B cell (primary cell): ENCODE results near the gene LRFN5. TPM values are rescaled to one million over a fixed set of nuclear protein-coding genes. Genes with fewer than 3 reads are reported as not detected.

ENCODE experiments used
- ATAC-seq: fragments of 200-7000 bp; cut with Tn5 transposase; one replicate; pipeline ENCODE4 v1.10.0; 2021; ENCODE audit warnings: low read depth, mild to moderate bottlenecking, moderate number of reproducible peaks, moderate library complexity
- CTCF ChIA-PET: fragments of 350-600 bp; sonication (Branson Sonifier 250); formaldehyde crosslinking; loops from one replicate; lab custom pipeline; 2021; ENCODE audit warnings: antibody characterized with exemption, inconsistent platforms; lab: Charles Lee
- POLR2A ChIA-PET: fragments of 350-600 bp; sonication (Branson Sonifier 250); formaldehyde crosslinking; loops from one replicate; lab custom pipeline; 2021; ENCODE audit warnings: antibody characterized with exemption; lab: Charles Lee
- DNase-seq: peaks from one replicate; pipeline ENCODE4 v3.0.0; 2013
- H2AFZ ChIP-seq: 2 replicates; pipeline ENCODE4 v1.6.1; 2012; ENCODE audit warnings: mild to moderate bottlenecking, low read depth, low read length; ENCODE audit not compliant: insufficient read depth, poor library complexity, severe bottlenecking
- H3K27ac ChIP-seq, 2 donors: 1 replicate in 1 of 2; 2 replicates in 1 of 2; pipeline ENCODE4 v1.5.1; 2012 to 2013; ENCODE audit warnings: low read length in 2 of 2, mild to moderate bottlenecking in 2 of 2, moderate library complexity in 1 of 2
- H3K27me3 ChIP-seq, 4 experiments: fragments of 200-600 bp in 1 of 4; sonication (generic) in 1 of 4; replicated peaks in 1 of 4; 1 replicate in 2 of 4; 2 replicates in 2 of 4; pipeline versions ENCODE4 v1.6.1 to v1.7.0; 2013 to 2016; ENCODE audit warnings: low read length in 3 of 4, mild to moderate bottlenecking in 2 of 4, mixed read lengths in 1 of 4, moderate library complexity in 1 of 4; ENCODE audit not compliant: insufficient read depth in 4 of 4, control insufficient read depth in 3 of 4; ENCODE audit errors: control extremely low read depth in 1 of 4
- H3K36me3 ChIP-seq, 2 experiments: replicated peaks in 1 of 2; 1 replicate in 1 of 2; 2 replicates in 1 of 2; pipeline versions ENCODE4 v1.6.1 to v1.7.1; 2013; ENCODE audit warnings: low read length in 1 of 2; ENCODE audit not compliant: insufficient read depth in 2 of 2, control insufficient read depth in 1 of 2; ENCODE audit errors: control extremely low read depth in 1 of 2, extremely low read depth in 1 of 2
- H3K4me1 ChIP-seq, 2 donors: fragments of 200-600 bp in 1 of 2; sonication (generic) in 1 of 2; 1 replicate in 1 of 2; 2 replicates in 1 of 2; pipeline versions ENCODE4 v1.5.1 to v1.6.1; 2013 to 2017; ENCODE audit warnings: low read length in 2 of 2; ENCODE audit not compliant: control insufficient read depth in 2 of 2, insufficient read depth in 2 of 2
- H3K4me2 ChIP-seq: replicated peaks from 2 replicates; pipeline ENCODE3; 2012; ENCODE audit warnings: mild to moderate bottlenecking, low read depth, low read length; ENCODE audit not compliant: poor library complexity, severe bottlenecking
- H3K4me3 ChIP-seq, 5 experiments: fragments of 200-600 bp in 1 of 5; sonication (generic) in 1 of 5; 1 replicate in 3 of 5; 2 replicates in 2 of 5; pipeline versions ENCODE4 v1.5.1 to v1.7.0; 2011 to 2016; ENCODE audit warnings: low read length in 4 of 5, mild to moderate bottlenecking in 4 of 5, low read depth in 2 of 5, control low read depth in 1 of 5, moderate library complexity in 1 of 5; ENCODE audit not compliant: insufficient read depth in 1 of 5; ENCODE audit errors: control extremely low read depth in 1 of 5, extremely low read depth in 1 of 5
- H3K79me2 ChIP-seq: fragments of 200-600 bp; sonication (generic); one replicate; pipeline ENCODE4 v1.6.0; 2016; ENCODE audit warnings: low read length; ENCODE audit not compliant: control insufficient read depth, insufficient read depth
- H3K9ac ChIP-seq: fragments of 200-600 bp; sonication (generic); 2 replicates; pipeline ENCODE4 v1.6.1; 2017; ENCODE audit warnings: mild to moderate bottlenecking, low read length, moderate library complexity
- H3K9me3 ChIP-seq, 3 donors: one replicate each; pipeline versions ENCODE4 v1.6.1 to v1.7.1; 2013; ENCODE audit warnings: low read length in 2 of 3; ENCODE audit not compliant: control insufficient read depth in 2 of 3, insufficient read depth in 1 of 3; ENCODE audit errors: control extremely low read depth in 1 of 3
- H4K20me1 ChIP-seq: 2 replicates; pipeline ENCODE4 v1.6.0; 2012; ENCODE audit warnings: mild to moderate bottlenecking, low read length; ENCODE audit not compliant: insufficient read depth, control insufficient read depth, poor library complexity, severe bottlenecking
- H3K27ac Mint-ChIP-seq: one replicate; pipeline ENCODE4 v1.8.0; 2021; ENCODE audit warnings: mixed read lengths
- H3K27me3 Mint-ChIP-seq: one replicate; pipeline ENCODE4 v1.8.0; 2021; ENCODE audit warnings: mixed read lengths
- H3K4me1 Mint-ChIP-seq: one replicate; pipeline ENCODE4 v1.8.0; 2021; ENCODE audit warnings: mixed read lengths
- H3K4me3 Mint-ChIP-seq: one replicate; pipeline ENCODE4 v1.8.0; 2021; ENCODE audit warnings: mixed read lengths
- H3K9me3 Mint-ChIP-seq: one replicate; pipeline ENCODE4 v1.8.0; 2022; ENCODE audit warnings: mixed read lengths; ENCODE audit not compliant: insufficient read depth
- EZH2 ChIP-seq: IDR thresholded peaks from 2 replicates; pipeline ENCODE4 v1.6.1; 2012; ENCODE audit warnings: borderline replicate concordance, low read depth, mild to moderate bottlenecking, moderate library complexity, low read length; ENCODE audit not compliant: insufficient read depth, poor library complexity, severe bottlenecking
- WGBS: methylation state at CpG from one replicate; pipeline ENCODE4 v1.1.5; 2013; ENCODE audit warnings: missing lambda C conversion rate; ENCODE audit not compliant: insufficient coverage; 5-methylcytosine and 5-hydroxymethylcytosine counted together
- intact Hi-C: fragments of 100-400 bp; cut with micrococcal nuclease; formaldehyde crosslinking; loops from one replicate; pipeline ENCODE4 v1.10.0; 2022
- polyA plus RNA-seq: library from polyadenylated mRNA; depleted of rRNA; stranded (reverse); fragments of >200 nt; gene quantifications from 2 replicates; pipeline ENCODE4 v1.2.3, GENCODE V29; 2012
- total RNA-seq, 2 donors: library from RNA; stranded (reverse); fragments of 120-200 nt in 1 of 2; gene quantifications; 1 replicate in 1 of 2; 2 replicates in 1 of 2; pipeline versions ENCODE4 v1.2.3 to v1.2.4, GENCODE V29; 2013 to 2022
- TF ChIP-seq, protein P1 (sequence below): fragments of 200-600 bp; IDR thresholded peaks from one replicate; pipeline ENCODE4 v1.8.0; 2022; ENCODE audit warnings: antibody characterized with exemption, mild to moderate bottlenecking

Gene LRFN5
- total and polyA plus RNA-seq, 2 donors (not counting 1 experiment from before 2014, with no cell fraction given), result 0.30 TPM; not detected in 1

DNA sequence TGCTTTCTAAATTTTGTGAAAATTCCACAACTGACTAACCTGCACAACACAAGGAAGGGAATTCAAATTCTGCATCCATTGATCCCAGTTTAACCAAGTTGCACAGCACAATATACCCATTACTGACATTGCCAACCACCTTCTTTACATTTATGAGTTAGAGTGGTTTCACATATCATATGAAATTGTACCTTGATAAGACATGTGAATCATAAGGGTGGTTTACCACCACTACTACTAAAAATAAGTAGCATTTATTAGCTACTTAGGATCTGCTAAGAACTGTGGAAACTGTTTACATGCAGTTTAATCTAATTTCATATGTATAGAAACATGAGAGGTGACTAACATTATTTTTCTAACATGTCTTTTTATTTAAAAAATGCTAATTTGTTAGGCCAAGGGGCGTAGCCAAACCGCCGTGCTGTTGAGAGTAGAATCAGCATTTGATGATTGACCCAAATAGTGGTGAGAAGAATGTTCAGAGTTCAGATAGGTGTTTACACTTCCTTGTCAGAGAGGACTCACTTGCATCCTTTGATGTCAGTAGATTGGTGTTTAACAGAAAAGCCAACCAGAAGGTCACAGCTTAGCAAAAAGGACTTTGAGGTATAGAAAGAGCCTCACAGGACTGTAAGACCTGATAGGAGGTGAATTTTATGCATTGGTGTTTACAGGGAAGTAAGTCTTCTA, 56.2 kb downstream of the LRFN5 start:
- Histone ChIP-seq H3K27me3 (no peaks in the 10 kb centered on the region), H3K36me3 (no peaks in the 10 kb centered on the region), H3K4me2 (no peak overlapping the region), H3K4me3 (no peak overlapping the region), H3K79me2 (no peaks in the 10 kb centered on the region), H4K20me1 (no peaks in the 10 kb centered on the region), H3K9me3 (no peaks in the 10 kb centered on the region), H2AFZ (no peak overlapping the region), H3K4me1 (no peaks in the 10 kb centered on the region), H3K27ac (no peak overlapping the region), H3K9ac (no peak overlapping the region)
- H3K27me3 Mint-ChIP-seq, result no peaks in the 10 kb centered on the region
- ChIA-PET CTCF (no interaction called here), POLR2A (no interaction called here)
- 87% methylated on average over 3 of the region's 3 CpGs for WGBS
- intact Hi-C loops, result no loop called here
- no peak overlapping the region for H3K4me3 Mint-ChIP-seq
- DNase-seq, result no peak
- H3K4me1 Mint-ChIP-seq, result no peaks in the 10 kb centered on the region
- TF ChIP-seq EZH2, result no peak
- TF ChIP-seq, protein P1, sequence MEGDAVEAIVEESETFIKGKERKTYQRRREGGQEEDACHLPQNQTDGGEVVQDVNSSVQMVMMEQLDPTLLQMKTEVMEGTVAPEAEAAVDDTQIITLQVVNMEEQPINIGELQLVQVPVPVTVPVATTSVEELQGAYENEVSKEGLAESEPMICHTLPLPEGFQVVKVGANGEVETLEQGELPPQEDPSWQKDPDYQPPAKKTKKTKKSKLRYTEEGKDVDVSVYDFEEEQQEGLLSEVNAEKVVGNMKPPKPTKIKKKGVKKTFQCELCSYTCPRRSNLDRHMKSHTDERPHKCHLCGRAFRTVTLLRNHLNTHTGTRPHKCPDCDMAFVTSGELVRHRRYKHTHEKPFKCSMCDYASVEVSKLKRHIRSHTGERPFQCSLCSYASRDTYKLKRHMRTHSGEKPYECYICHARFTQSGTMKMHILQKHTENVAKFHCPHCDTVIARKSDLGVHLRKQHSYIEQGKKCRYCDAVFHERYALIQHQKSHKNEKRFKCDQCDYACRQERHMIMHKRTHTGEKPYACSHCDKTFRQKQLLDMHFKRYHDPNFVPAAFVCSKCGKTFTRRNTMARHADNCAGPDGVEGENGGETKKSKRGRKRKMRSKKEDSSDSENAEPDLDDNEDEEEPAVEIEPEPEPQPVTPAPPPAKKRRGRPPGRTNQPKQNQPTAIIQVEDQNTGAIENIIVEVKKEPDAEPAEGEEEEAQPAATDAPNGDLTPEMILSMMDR, result no peak
- ATAC-seq, result no peak
- peaks cover 2% of the 10 kb centered on the region for H3K9me3 Mint-ChIP-seq
- H3K27ac Mint-ChIP-seq, result no peak overlapping the region

DNA sequence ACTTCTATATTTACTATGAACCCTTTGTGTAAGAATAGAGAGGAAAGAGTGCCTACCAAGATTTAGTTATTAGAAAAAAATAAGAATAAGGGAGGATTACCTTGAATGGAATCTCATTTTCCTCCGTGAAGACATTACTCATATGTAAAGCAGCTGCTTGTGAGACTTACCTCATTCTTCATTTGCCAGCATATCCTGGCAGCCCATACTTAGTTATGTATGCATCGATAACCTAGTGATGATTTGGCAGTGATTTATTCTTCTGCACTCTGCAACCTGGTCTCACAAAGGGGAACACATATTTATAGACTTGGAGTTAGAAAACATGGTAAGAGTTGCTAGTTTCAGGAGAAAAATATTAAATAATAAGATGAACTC, 56.8 kb downstream of the LRFN5 start:
- Histone ChIP-seq H3K36me3 (no peaks in the 10 kb centered on the region), H3K4me2 (no peak overlapping the region), H3K27me3 (no peaks in the 10 kb centered on the region), H2AFZ (no peak overlapping the region), H3K4me3 (no peak overlapping the region), H3K9ac (no peak overlapping the region), H3K4me1 (no peaks in the 10 kb centered on the region), H3K27ac (no peak overlapping the region), H4K20me1 (no peaks in the 10 kb centered on the region), H3K9me3 (no peaks in the 10 kb centered on the region), H3K79me2 (no peaks in the 10 kb centered on the region)
- Mint-ChIP-seq H3K4me3 (no peak overlapping the region), H3K4me1 (no peaks in the 10 kb centered on the region), H3K9me3 (peaks cover 2% of the 10 kb centered on the region), H3K27ac (no peak overlapping the region), H3K27me3 (no peaks in the 10 kb centered on the region)
- ATAC-seq, result no peak
- TF ChIP-seq, protein P1, result no peak
- no peak for TF ChIP-seq EZH2
- intact Hi-C loops, result no loop called here
- WGBS, result no CpG with 5 or more reads among the region's 2 CpGs
- no peak for DNase-seq
- POLR2A ChIA-PET, result no interaction called here
- CTCF ChIA-PET, result no interaction called here
